Tibial nerve (tissue), 4 donors: Measurements from ENCODE around the gene ST8SIA6.

Source experiments
- EP300 ChIP-seq, 2 donors: sonication (generic); formaldehyde crosslinking; IDR thresholded peaks; one replicate each; pipeline ENCODE4 v1.6.1; 2017; ENCODE audit warnings: antibody characterized with exemption in 2 of 2, mild to moderate bottlenecking in 1 of 2
- TF ChIP-seq, protein P1 (sequence below), 5 experiments: fragments of 200-600 bp in 3 of 5; fragments of 450-650 bp in 2 of 5; sonication (generic) in 3 of 5; IDR thresholded peaks; one replicate each; pipeline ENCODE4 v1.5.1; 2016 to 2019; ENCODE audit warnings: antibody characterized with exemption in 5 of 5, mild to moderate bottlenecking in 3 of 5, moderate library complexity in 2 of 5

DNA sequence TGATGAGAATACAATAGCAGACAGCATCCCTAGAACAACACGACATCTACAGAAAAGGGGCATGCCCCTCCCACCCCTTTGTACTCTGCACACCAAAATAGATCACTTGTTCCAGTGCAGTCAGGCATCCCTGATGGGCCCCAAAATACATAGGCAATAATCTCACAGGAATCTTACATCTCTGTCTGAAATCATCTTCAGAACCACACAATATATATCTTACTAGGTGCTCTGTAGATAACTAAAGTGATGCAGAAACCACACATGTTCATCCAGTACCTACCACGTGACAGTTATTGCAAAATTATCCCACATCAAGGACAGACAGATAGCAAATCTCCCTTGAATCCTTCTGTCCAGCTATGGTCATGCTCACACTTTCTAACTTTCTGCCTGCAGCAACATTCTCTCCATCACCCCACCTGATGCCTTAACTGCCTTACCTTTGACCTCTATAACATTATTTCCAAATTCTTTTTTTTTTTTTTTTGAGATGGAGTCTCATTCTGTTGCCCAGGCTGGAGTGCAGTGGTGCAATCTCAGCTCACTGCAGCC, 30.7 kb downstream of the ST8SIA6 start:
- TF ChIP-seq, protein P1, sequence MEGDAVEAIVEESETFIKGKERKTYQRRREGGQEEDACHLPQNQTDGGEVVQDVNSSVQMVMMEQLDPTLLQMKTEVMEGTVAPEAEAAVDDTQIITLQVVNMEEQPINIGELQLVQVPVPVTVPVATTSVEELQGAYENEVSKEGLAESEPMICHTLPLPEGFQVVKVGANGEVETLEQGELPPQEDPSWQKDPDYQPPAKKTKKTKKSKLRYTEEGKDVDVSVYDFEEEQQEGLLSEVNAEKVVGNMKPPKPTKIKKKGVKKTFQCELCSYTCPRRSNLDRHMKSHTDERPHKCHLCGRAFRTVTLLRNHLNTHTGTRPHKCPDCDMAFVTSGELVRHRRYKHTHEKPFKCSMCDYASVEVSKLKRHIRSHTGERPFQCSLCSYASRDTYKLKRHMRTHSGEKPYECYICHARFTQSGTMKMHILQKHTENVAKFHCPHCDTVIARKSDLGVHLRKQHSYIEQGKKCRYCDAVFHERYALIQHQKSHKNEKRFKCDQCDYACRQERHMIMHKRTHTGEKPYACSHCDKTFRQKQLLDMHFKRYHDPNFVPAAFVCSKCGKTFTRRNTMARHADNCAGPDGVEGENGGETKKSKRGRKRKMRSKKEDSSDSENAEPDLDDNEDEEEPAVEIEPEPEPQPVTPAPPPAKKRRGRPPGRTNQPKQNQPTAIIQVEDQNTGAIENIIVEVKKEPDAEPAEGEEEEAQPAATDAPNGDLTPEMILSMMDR (IDR thresholded peaks at IDR 0.05), result no peak
- no peak for TF ChIP-seq EP300 (IDR thresholded peaks at IDR 0.05)
